Panc1 (cell line): ENCODE measurements around the gene CCDC121. TPM values are rescaled to one million over a fixed set of nuclear protein-coding genes. Genes with fewer than 3 reads are reported as not detected.

Experiments
- ATAC-seq: fragments of 200-7000 bp; cut with Tn5 transposase; 2 replicates; pipeline ENCODE4 v1.9.1; 2020; ENCODE audit warnings: mild to moderate bottlenecking, moderate library complexity
- BruUV-seq: library from RNA; stranded (reverse); fragments of 400-500 nt; replicated peaks from 2 replicates; lab custom pipeline; 2021; lab: Mats Ljungman, UMichigan
- CTCF ChIA-PET: fragments of 300-600 bp; sonication (Branson Sonifier 250); formaldehyde crosslinking; loops from one replicate; lab custom pipeline; 2022; ENCODE audit warnings: antibody characterized with exemption; lab: Charles Lee
- POLR2A ChIA-PET: fragments of 300-600 bp; sonication (Branson Sonifier 250); formaldehyde crosslinking; loops from one replicate; lab custom pipeline; 2022; ENCODE audit warnings: antibody characterized with exemption; lab: Charles Lee
- DNase-seq: peaks from one replicate; pipeline ENCODE4 v3.0.0-alpha.2; 2010; ENCODE audit warnings: low read depth, low spot score
- H3K27ac ChIP-seq: 2 replicates; pipeline ENCODE4 v1.5.1; 2011; ENCODE audit warnings: mild to moderate bottlenecking, low read length, inconsistent platforms
- H3K27me3 ChIP-seq: fragments of 200-500 bp; sonication (Bioruptor generic); 2 replicates; pipeline ENCODE4 v1.6.0; 2014; ENCODE audit warnings: low read length, inconsistent platforms; ENCODE audit not compliant: control insufficient read depth, insufficient read depth
- H3K36me3 ChIP-seq: fragments of 200-500 bp; sonication (Bioruptor generic); 2 replicates; pipeline ENCODE4 v1.5.1; 2014; ENCODE audit warnings: inconsistent platforms, mild to moderate bottlenecking, low read length, moderate library complexity; ENCODE audit not compliant: control insufficient read depth, insufficient read depth
- H3K4me1 ChIP-seq: 2 replicates; pipeline ENCODE4 v1.5.1; 2011; ENCODE audit warnings: inconsistent platforms, mild to moderate bottlenecking, low read length, moderate library complexity; ENCODE audit not compliant: control insufficient read depth, insufficient read depth
- H3K4me3 ChIP-seq, 2 experiments: 2 replicates each; pipeline ENCODE4 v1.5.1; 2011 to 2012; ENCODE audit warnings: low read depth in 2 of 2, low read length in 2 of 2, mild to moderate bottlenecking in 2 of 2, inconsistent platforms in 1 of 2, moderate library complexity in 1 of 2
- H3K9me3 ChIP-seq: fragments of 200-500 bp; sonication (Bioruptor generic); 2 replicates; pipeline ENCODE4 v1.5.1; 2014; ENCODE audit warnings: low read depth, mild to moderate bottlenecking, inconsistent platforms, low read length, moderate library complexity; ENCODE audit not compliant: control insufficient read depth, insufficient read depth
- POLR2AphosphoS5 ChIP-seq: IDR thresholded peaks from 2 replicates; pipeline ENCODE4 v1.6.1; 2012; ENCODE audit warnings: mild to moderate bottlenecking, low read depth, low read length, moderate library complexity
- SIN3A ChIP-seq: IDR thresholded peaks from 2 replicates; pipeline ENCODE4 v1.6.1; 2012; ENCODE audit warnings: low read depth, mild to moderate bottlenecking, low read length, moderate library complexity, borderline replicate concordance; ENCODE audit not compliant: insufficient read depth
- TCF7L2 ChIP-seq: IDR thresholded peaks from 2 replicates; pipeline ENCODE4 v1.6.1; 2011; ENCODE audit warnings: mild to moderate bottlenecking, low read depth, low read length, inconsistent platforms
- in situ Hi-C: cut with HindIII; loops from 2 replicates; pipeline ENCODE4 v1.10.0; 2016; ENCODE audit warnings: low sequenced_read_pairs, low pct_unique_long_range_greater_than_20kb
- intact Hi-C: fragments of 100-400 bp; cut with micrococcal nuclease; formaldehyde crosslinking; loops from one replicate; pipeline ENCODE4 v1.10.0; 2022; ENCODE audit not compliant: unreplicated experiment
- total RNA-seq: library from RNA; stranded (reverse); gene quantifications from one replicate; pipeline ENCODE4 v1.2.1, GENCODE V29; 2021; ENCODE audit not compliant: unreplicated experiment
- TF ChIP-seq, protein P1 (sequence below): fragments of 450-650 bp; IDR thresholded peaks from 2 replicates; pipeline ENCODE4 v1.5.1; 2017; ENCODE audit warnings: mild to moderate bottlenecking
- TF ChIP-seq, protein P2 (sequence below), 2 experiments: IDR thresholded peaks; 2 replicates each; pipeline ENCODE4 v1.6.1; 2011 to 2012; ENCODE audit warnings: low read depth in 2 of 2, control low read depth in 1 of 2, low read length in 1 of 2, mild to moderate bottlenecking in 1 of 2, moderate library complexity in 1 of 2; ENCODE audit not compliant: insufficient read depth in 1 of 2

The CCDC121 gene
- total RNA-seq, 1 experiment from 2014 or later: 5.9 TPM

- H3K36me3 ChIP-seq: peaks cover 19% of the 10 kb centered on the region
- H3K9me3 ChIP-seq: no peaks in the 10 kb centered on the region
- ATAC-seq (no peak), DNase-seq (no peak)
- H3K4me1 ChIP-seq: no peaks in the 10 kb centered on the region
- TF ChIP-seq, protein P1, sequence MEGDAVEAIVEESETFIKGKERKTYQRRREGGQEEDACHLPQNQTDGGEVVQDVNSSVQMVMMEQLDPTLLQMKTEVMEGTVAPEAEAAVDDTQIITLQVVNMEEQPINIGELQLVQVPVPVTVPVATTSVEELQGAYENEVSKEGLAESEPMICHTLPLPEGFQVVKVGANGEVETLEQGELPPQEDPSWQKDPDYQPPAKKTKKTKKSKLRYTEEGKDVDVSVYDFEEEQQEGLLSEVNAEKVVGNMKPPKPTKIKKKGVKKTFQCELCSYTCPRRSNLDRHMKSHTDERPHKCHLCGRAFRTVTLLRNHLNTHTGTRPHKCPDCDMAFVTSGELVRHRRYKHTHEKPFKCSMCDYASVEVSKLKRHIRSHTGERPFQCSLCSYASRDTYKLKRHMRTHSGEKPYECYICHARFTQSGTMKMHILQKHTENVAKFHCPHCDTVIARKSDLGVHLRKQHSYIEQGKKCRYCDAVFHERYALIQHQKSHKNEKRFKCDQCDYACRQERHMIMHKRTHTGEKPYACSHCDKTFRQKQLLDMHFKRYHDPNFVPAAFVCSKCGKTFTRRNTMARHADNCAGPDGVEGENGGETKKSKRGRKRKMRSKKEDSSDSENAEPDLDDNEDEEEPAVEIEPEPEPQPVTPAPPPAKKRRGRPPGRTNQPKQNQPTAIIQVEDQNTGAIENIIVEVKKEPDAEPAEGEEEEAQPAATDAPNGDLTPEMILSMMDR: no peak
- TF ChIP-seq POLR2AphosphoS5 (no peak), SIN3A (no peak), TCF7L2 (no peak)
- TF ChIP-seq, protein P2, sequence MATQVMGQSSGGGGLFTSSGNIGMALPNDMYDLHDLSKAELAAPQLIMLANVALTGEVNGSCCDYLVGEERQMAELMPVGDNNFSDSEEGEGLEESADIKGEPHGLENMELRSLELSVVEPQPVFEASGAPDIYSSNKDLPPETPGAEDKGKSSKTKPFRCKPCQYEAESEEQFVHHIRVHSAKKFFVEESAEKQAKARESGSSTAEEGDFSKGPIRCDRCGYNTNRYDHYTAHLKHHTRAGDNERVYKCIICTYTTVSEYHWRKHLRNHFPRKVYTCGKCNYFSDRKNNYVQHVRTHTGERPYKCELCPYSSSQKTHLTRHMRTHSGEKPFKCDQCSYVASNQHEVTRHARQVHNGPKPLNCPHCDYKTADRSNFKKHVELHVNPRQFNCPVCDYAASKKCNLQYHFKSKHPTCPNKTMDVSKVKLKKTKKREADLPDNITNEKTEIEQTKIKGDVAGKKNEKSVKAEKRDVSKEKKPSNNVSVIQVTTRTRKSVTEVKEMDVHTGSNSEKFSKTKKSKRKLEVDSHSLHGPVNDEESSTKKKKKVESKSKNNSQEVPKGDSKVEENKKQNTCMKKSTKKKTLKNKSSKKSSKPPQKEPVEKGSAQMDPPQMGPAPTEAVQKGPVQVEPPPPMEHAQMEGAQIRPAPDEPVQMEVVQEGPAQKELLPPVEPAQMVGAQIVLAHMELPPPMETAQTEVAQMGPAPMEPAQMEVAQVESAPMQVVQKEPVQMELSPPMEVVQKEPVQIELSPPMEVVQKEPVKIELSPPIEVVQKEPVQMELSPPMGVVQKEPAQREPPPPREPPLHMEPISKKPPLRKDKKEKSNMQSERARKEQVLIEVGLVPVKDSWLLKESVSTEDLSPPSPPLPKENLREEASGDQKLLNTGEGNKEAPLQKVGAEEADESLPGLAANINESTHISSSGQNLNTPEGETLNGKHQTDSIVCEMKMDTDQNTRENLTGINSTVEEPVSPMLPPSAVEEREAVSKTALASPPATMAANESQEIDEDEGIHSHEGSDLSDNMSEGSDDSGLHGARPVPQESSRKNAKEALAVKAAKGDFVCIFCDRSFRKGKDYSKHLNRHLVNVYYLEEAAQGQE (IDR thresholded peaks at IDR 0.05; ENCODE audit: insufficient read depth in 1 of 2, low read depth in 2 of 2, low read length in 1 of 2): no peak
- no peak overlapping the region for H3K4me3 ChIP-seq
- BruUV-seq: no TSS peak
- H3K27me3 ChIP-seq: no peaks in the 10 kb centered on the region
- ChIA-PET CTCF (no interaction called here), POLR2A (no interaction called here)
- in situ Hi-C loops (no loop called here), intact Hi-C loops (no loop called here)
- no peak overlapping the region for H3K27ac ChIP-seq
These were observed 42.4 kb upstream of the CCDC121 start for GRCh38 chr2:27671235-27671634.

GRCh38 chr2:27667446-27667845 lies 38.6 kb upstream of the CCDC121 start:
- Histone ChIP-seq H3K27ac (no peak overlapping the region), H3K9me3 (no peaks in the 10 kb centered on the region), H3K36me3 (peaks cover 9% of the 10 kb centered on the region; the same call in 1 of the 2 replicates), H3K4me1 (peaks cover 11% of the 10 kb centered on the region), H3K27me3 (no peaks in the 10 kb centered on the region), H3K4me3 (no peak overlapping the region)
- intact Hi-C loops: no loop called here
- TF ChIP-seq, protein P2 (IDR thresholded peaks at IDR 0.05; ENCODE audit: insufficient read depth in 1 of 2, low read depth in 2 of 2, low read length in 1 of 2): no peak
- TF ChIP-seq POLR2AphosphoS5: no peak
- TF ChIP-seq TCF7L2: no peak
- TF ChIP-seq SIN3A: no peak
- TF ChIP-seq, protein P1: no peak
- in situ Hi-C loops: no loop called here
- ChIA-PET POLR2A (no interaction called here), CTCF (interaction anchor here (0.7 kb wide), 1 partner anchor 7 kb away, joined by 5 read pairs; no protein-coding TSS in a partner anchor)
- no TSS peak for BruUV-seq
- no peak for DNase-seq
- no peak for ATAC-seq
